IMR-90 (cell line): ENCODE data around the gene CEACAM8. TPM values are rescaled to one million over a fixed set of nuclear protein-coding genes. Genes with fewer than 3 reads are reported as not detected.
"Not testable (repeated sequence)": the region's sequence is repeated elsewhere in the genome, so short reads cannot be mapped to it uniquely, and the experiment has no call there.

Source experiments
- ATAC-seq: fragments of 200-7000 bp; cut with Tn5 transposase; 2 replicates; pipeline ENCODE4 v1.9.1; 2020; ENCODE audit warnings: low read depth, mild to moderate bottlenecking, moderate library complexity
- BruUV-seq: library from RNA; stranded (reverse); fragments of 400-500 nt; replicated peaks from 2 replicates; lab custom pipeline; 2021; lab: Mats Ljungman, UMichigan
- CTCF ChIA-PET: fragments of 300-600 bp; formaldehyde crosslinking; extraction: SDS; loops from one replicate; lab custom pipeline; 2021; ENCODE audit warnings: antibody characterized with exemption; lab: Yijun Ruan, JAX
- POLR2A ChIA-PET: fragments of 300-600 bp; sonication (Branson Sonifier 250); formaldehyde crosslinking; loops from one replicate; lab custom pipeline; 2022; ENCODE audit warnings: antibody characterized with exemption; ENCODE audit not compliant: unreplicated experiment; lab: Charles Lee
- DNase-seq: peaks from one replicate; pipeline ENCODE4 v3.0.0; 2013
- H2AFZ ChIP-seq: replicated peaks from 2 replicates; pipeline ENCODE3; 2013; ENCODE audit warnings: low read length, mild to moderate bottlenecking; ENCODE audit not compliant: poor library complexity
- H2AK5ac ChIP-seq: 2 replicates; pipeline ENCODE4 v1.6.1; 2013; ENCODE audit warnings: low read depth, low read length, inconsistent platforms
- H2AK9ac ChIP-seq: replicated peaks from 2 replicates; pipeline ENCODE3; 2013; ENCODE audit warnings: mild to moderate bottlenecking, low read depth, low read length, moderate library complexity; ENCODE audit not compliant: poor library complexity
- H2BK120ac ChIP-seq: 2 replicates; pipeline ENCODE4 v1.6.1; 2013; ENCODE audit warnings: low read depth, low read length, inconsistent platforms
- H2BK15ac ChIP-seq: 3 replicates; pipeline ENCODE4 v1.6.1; 2013; ENCODE audit warnings: low read depth, low read length, inconsistent platforms
- H2BK20ac ChIP-seq: 2 replicates; pipeline ENCODE4 v1.6.1; 2013; ENCODE audit warnings: low read depth, mild to moderate bottlenecking, inconsistent platforms, low read length, moderate library complexity
- H2BK5ac ChIP-seq: 2 replicates; pipeline ENCODE4 v1.6.1; 2013; ENCODE audit warnings: mild to moderate bottlenecking, low read depth, low read length, inconsistent platforms; ENCODE audit not compliant: poor library complexity, severe bottlenecking
- H3K14ac ChIP-seq: replicated peaks from 2 replicates; pipeline ENCODE4 v1.6.1; 2013; ENCODE audit warnings: low read depth, low read length, inconsistent platforms
- H3K18ac ChIP-seq: 2 replicates; pipeline ENCODE4 v1.6.1; 2013; ENCODE audit warnings: low read depth, low read length, control low read depth
- H3K23ac ChIP-seq: 2 replicates; pipeline ENCODE4 v1.6.1; 2013; ENCODE audit warnings: low read depth, low read length, inconsistent platforms
- H3K27ac ChIP-seq: 2 replicates; pipeline ENCODE4 v1.5.1; 2013; ENCODE audit warnings: mild to moderate bottlenecking, control low read depth, low read length; ENCODE audit not compliant: insufficient read depth
- H3K27me3 ChIP-seq: 2 replicates; pipeline ENCODE4 v1.6.1; 2013; ENCODE audit warnings: low read length; ENCODE audit not compliant: control insufficient read depth, insufficient read depth
- H3K36me3 ChIP-seq: 2 replicates; pipeline ENCODE4 v1.6.1; 2013; ENCODE audit warnings: low read length, mixed read lengths; ENCODE audit not compliant: control insufficient read depth, insufficient read depth
- H3K4ac ChIP-seq: 2 replicates; pipeline ENCODE4 v1.6.1; 2013; ENCODE audit warnings: low read depth, low read length, inconsistent platforms
- H3K4me1 ChIP-seq: 2 replicates; pipeline ENCODE4 v1.6.1; 2013; ENCODE audit warnings: low read length, mixed read lengths; ENCODE audit not compliant: control insufficient read depth, insufficient read depth
- H3K4me2 ChIP-seq: 2 replicates; pipeline ENCODE4 v1.6.1; 2013; ENCODE audit warnings: low read depth, mild to moderate bottlenecking, control low read depth, low read length, moderate library complexity
- H3K4me3 ChIP-seq: 2 replicates; pipeline ENCODE4 v1.5.1; 2013; ENCODE audit warnings: low read depth, mild to moderate bottlenecking, control low read depth, low read length, moderate library complexity; ENCODE audit not compliant: insufficient read depth
- H3K56ac ChIP-seq: 2 replicates; pipeline ENCODE4 v1.6.1; 2013; ENCODE audit warnings: low read length, inconsistent platforms; ENCODE audit not compliant: insufficient read depth; ENCODE audit errors: extremely low read depth
- H3K79me1 ChIP-seq, 2 experiments: 2 replicates each; pipeline ENCODE4 v1.6.1; 2013; ENCODE audit warnings: low read length in 2 of 2, inconsistent platforms in 1 of 2, low read depth in 1 of 2
- H3K9ac ChIP-seq: 2 replicates; pipeline ENCODE4 v1.6.1; 2013; ENCODE audit warnings: low read depth, low read length, control low read depth
- H3K9me1 ChIP-seq: 2 replicates; pipeline ENCODE4 v1.6.1; 2013; ENCODE audit warnings: low read length, inconsistent platforms; ENCODE audit not compliant: insufficient read depth
- H3K9me3 ChIP-seq: 2 replicates; pipeline ENCODE4 v1.6.1; 2013; ENCODE audit warnings: low read length; ENCODE audit not compliant: control insufficient read depth, insufficient read depth
- H4K20me1 ChIP-seq: 2 replicates; pipeline ENCODE4 v1.6.1; 2013; ENCODE audit warnings: low read length, inconsistent platforms; ENCODE audit not compliant: insufficient read depth
- H4K5ac ChIP-seq: 2 replicates; pipeline ENCODE4 v1.6.1; 2013; ENCODE audit warnings: mild to moderate bottlenecking, low read depth, low read length, control low read depth
- H4K8ac ChIP-seq, 2 experiments: 2 replicates each; pipeline ENCODE4 v1.6.1; 2013; ENCODE audit warnings: low read depth in 2 of 2, low read length in 2 of 2, control low read depth in 1 of 2, inconsistent platforms in 1 of 2
- H4K91ac ChIP-seq: 2 replicates; pipeline ENCODE4 v1.6.1; 2013; ENCODE audit warnings: low read depth, low read length, inconsistent platforms; ENCODE audit not compliant: insufficient read depth
- whole genome bisulfite sequencing, 2 experiments: methylation state at CpG; one replicate each; pipeline versions ENCODE4 v1.1.5 to v1.1.7; 2013; ENCODE audit warnings: missing lambda C conversion rate in 2 of 2; ENCODE audit not compliant: insufficient read length in 1 of 2; ENCODE audit errors: extremely low coverage in 2 of 2; 5-methylcytosine and 5-hydroxymethylcytosine counted together
- dilution Hi-C: fragments of 300-500 bp; cut with HindIII; formaldehyde crosslinking; loops from one replicate; pipeline ENCODE4 v1.14.3; 2018; ENCODE audit warnings: low sequenced_read_pairs; ENCODE audit not compliant: unreplicated experiment
- in situ Hi-C: fragments of 300-500 bp; cut with MboI; formaldehyde crosslinking; loops from 3 replicates; pipeline ENCODE4 v1.14.3; 2019; ENCODE audit warnings: low sequenced_read_pairs, inconsistent platforms, mixed read lengths
- intact Hi-C: fragments of 100-400 bp; cut with micrococcal nuclease; formaldehyde crosslinking; loops from 2 replicates; pipeline ENCODE4 v1.10.0; 2022
- polyA plus RNA-seq, 3 experiments: library from polyadenylated mRNA; depleted of rRNA; stranded (reverse); fragments of >200 nt; gene quantifications; 2 replicates each; pipeline ENCODE4 v1.2.3, GENCODE V29; 2012; ENCODE audit warnings: low replicate concordance in 1 of 3
- total RNA-seq: library from RNA; depleted of rRNA; stranded (reverse); fragments of >200 nt; gene quantifications from 2 replicates; pipeline ENCODE4 v1.2.3, GENCODE V29; 2012

The CEACAM8 gene
- total and polyA plus RNA-seq, 2 of the 4 experiments (the other 2 are of a cell fraction), result not detected

DNA sequence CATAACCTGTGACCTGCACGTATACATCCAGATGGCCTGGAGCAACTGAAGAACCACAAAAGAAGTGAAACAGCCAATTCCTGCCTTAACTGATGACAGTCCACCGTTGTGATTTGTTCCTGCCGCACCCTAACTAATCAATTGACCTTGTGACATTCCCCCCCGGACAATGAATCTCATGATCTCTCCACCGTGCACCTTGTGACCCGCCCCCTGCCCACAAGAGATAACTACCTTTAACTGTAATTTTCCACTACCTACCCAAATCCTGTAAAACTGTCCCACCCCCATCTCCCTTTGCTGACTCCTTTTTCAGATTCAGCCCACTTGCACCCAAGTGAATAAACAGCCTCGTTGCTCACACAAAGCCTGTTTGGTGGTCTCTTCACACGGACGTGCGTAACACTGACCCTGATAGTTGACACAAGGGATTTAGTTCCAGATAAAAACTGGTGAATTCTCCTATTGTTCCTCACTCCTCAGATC lies 37.3 kb downstream of the CEACAM8 start:
- H3K9me1 ChIP-seq, in situ Hi-C loops, H3K27ac ChIP-seq, H3K18ac ChIP-seq, H3K4me2 ChIP-seq, H3K9me3 ChIP-seq, H2AFZ ChIP-seq, H2AK9ac ChIP-seq, BruUV-seq, H4K8ac ChIP-seq, DNase-seq, dilution Hi-C loops, H3K36me3 ChIP-seq, H3K4ac ChIP-seq, H4K91ac ChIP-seq, H2BK120ac ChIP-seq, POLR2A ChIA-PET, H3K9ac ChIP-seq, H4K5ac ChIP-seq, H3K4me1 ChIP-seq, H2AK5ac ChIP-seq, H3K4me3 ChIP-seq, H3K14ac ChIP-seq, H4K20me1 ChIP-seq, H3K79me1 ChIP-seq, CTCF ChIA-PET, H3K23ac ChIP-seq, H3K56ac ChIP-seq, H2BK20ac ChIP-seq, ATAC-seq, H2BK15ac ChIP-seq, H2BK5ac ChIP-seq, intact Hi-C loops: not testable (repeated sequence)
- H3K27me3 ChIP-seq, result peaks cover 50% of the 10 kb centered on the region
- 51% methylated on average over 5 of the region's 10 CpGs; no CpG with 5 or more reads in 1 of the 2 experiments for WGBS, 2 experiments
